Measurements from ENCODE around the gene ARHGEF10L.
"Not testable (repeated sequence)": the region's sequence is repeated elsewhere in the genome, so short reads cannot be mapped to it uniquely, and the experiment has no call there.

Gene ARHGEF10L

GRCh38 chr1:17733661-17734060 is 194.2 kb downstream of the ARHGEF10L start:
- DNase-seq (ENCODE audit: low read depth in 1 of 2, low spot score in 1 of 2): no peak

- no peak for DNase-seq (ENCODE audit: low read depth in 1 of 2, low spot score in 1 of 2)
Measured at GRCh38 chr1:17734609-17735008, 195.1 kb downstream of the ARHGEF10L start.

GRCh38 chr1:17735348-17735747 is 195.8 kb downstream of the ARHGEF10L start:
- DNase-seq (ENCODE audit: low read depth in 1 of 2, low spot score in 1 of 2): no peak

GRCh38 chr1:17735793-17736192 is 196.3 kb downstream of the ARHGEF10L start:
- DNase-seq (ENCODE audit: low read depth in 1 of 2, low spot score in 1 of 2): no peak

GRCh38 chr1:17736625-17737024 is 197.1 kb downstream of the ARHGEF10L start:
- DNase-seq (ENCODE audit: low read depth in 1 of 2, low spot score in 1 of 2): no peak

DNA sequence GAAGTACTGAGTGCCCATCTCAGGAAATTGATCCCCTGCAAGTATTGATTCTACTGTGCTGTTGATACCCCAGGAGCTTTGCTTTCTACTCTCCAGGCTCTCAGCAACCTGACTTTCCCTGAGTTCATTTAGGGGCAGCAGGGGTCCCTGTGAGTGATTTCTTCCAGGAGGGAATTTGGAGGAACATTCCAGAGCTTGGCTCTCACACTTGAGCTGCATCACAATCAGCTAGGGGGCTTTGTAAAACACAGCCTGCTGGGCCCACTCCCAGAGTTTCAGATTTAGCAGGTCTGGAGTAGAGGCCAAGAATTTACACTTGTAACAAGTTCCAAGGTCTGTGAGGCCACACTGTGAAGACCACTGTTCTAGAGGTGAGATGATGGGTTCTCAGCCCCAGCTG is 199.6 kb downstream of the ARHGEF10L start:
- no peak for DNase-seq (ENCODE audit: low read depth in 1 of 2, low spot score in 1 of 2)

DNA sequence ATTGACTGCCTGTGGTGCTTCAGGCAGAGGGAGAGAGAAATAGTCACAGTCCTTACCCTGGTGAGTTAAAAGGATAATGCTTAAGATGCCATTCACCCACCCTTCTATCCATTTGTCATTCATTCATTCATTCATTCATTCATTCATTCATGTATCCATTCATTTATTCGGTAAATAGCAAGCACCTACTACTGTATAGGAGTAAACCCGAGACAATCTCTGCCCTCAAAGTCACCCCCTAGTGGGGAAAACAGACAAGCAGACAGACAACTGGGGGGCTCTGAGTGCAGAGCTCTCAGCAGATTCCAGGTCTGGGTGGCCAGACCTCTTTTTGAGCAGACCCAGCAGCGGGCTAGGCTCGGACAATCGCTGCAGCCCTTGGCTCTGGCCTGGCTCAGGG is 201.6 kb downstream of the ARHGEF10L start:
- no peak for DNase-seq (ENCODE audit: low read depth in 1 of 2, low spot score in 1 of 2)

- no peak for DNase-seq (ENCODE audit: low read depth in 1 of 2, low spot score in 1 of 2)
Measured at GRCh38 chr1:17742583-17742982, 203.1 kb downstream of the ARHGEF10L start.

- DNase-seq (ENCODE audit: low read depth in 1 of 2, low spot score in 1 of 2): no peak
Measured at GRCh38 chr1:17743008-17743647, 203.6 kb downstream of the ARHGEF10L start.

GRCh38 chr1:17743925-17744324 is 204.4 kb downstream of the ARHGEF10L start:
- no peak for DNase-seq (ENCODE audit: low read depth in 1 of 2, low spot score in 1 of 2)

- no peak for DNase-seq (ENCODE audit: low read depth in 1 of 2, low spot score in 1 of 2)
Measured at GRCh38 chr1:17744666-17745478, 205.4 kb downstream of the ARHGEF10L start.

GRCh38 chr1:17745479-17745955 is 206.0 kb downstream of the ARHGEF10L start:
- DNase-seq (ENCODE audit: low read depth in 1 of 2, low spot score in 1 of 2): no peak

DNA sequence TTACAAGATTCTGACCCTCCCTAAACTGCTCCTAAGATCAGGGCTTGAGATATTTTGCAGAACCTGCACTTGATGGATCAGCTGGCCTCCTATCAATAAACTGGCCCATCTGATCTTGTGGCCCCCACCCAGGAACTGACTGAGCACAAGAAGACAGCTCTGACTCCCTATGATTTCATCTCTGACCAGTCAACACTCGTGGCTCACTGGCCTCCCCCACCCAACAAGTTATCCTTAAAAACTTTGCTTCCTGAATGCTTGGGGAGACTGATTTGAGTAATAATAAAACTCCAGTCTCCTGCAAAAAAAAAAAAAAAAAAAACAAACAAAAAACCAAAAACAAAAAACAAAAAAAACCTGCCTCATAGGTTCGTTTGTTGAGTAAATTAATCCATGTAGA is 206.8 kb downstream of the ARHGEF10L start:
- DNase-seq (ENCODE audit: low read depth in 1 of 2, low spot score in 1 of 2): not testable (repeated sequence)

GRCh38 chr1:17746920-17747319 is 207.4 kb downstream of the ARHGEF10L start:
- no peak for DNase-seq (ENCODE audit: low read depth in 1 of 2, low spot score in 1 of 2)
